H1 (cell line): Measurements from ENCODE around the gene CEP72.

Experiments
- ASH2L ChIP-seq: fragments of 200-600, 300-600 bp; sonication (generic); IDR thresholded peaks from one replicate; pipeline ENCODE4 v1.7.1; 2017; ENCODE audit warnings: low read length
- CHD2 ChIP-seq: IDR thresholded peaks from 2 replicates; pipeline ENCODE4 v1.6.1; 2012; ENCODE audit warnings: low read length, improper control_type of control experiment
- JUN ChIP-seq: IDR thresholded peaks from 2 replicates; pipeline ENCODE4 v1.6.1; 2011; ENCODE audit warnings: low read depth, mild to moderate bottlenecking, improper control_type of control experiment, low read length
- JUND ChIP-seq: IDR thresholded peaks from 2 replicates; pipeline ENCODE4 v1.6.1; 2011; ENCODE audit warnings: mild to moderate bottlenecking, improper control_type of control experiment, low read length
- KDM1A ChIP-seq: fragments of 200-600, 300-600 bp; sonication (generic); IDR thresholded peaks from 2 replicates; pipeline ENCODE4 v1.7.1; 2016; ENCODE audit warnings: mild to moderate bottlenecking, low read length, borderline replicate concordance
- POLR2AphosphoS5 ChIP-seq: IDR thresholded peaks from 2 replicates; pipeline ENCODE4 v1.6.1; 2011; ENCODE audit warnings: low read depth, low read length
- TEAD4 ChIP-seq: IDR thresholded peaks from 2 replicates; pipeline ENCODE4 v1.6.1; 2012; ENCODE audit warnings: low read depth, low read length, inconsistent platforms, mixed read lengths
- ZNF274 ChIP-seq: IDR thresholded peaks from 2 replicates; pipeline ENCODE4 v1.7.0; 2012; ENCODE audit warnings: low read length, borderline replicate concordance; ENCODE audit errors: extremely low read depth
- TF ChIP-seq, protein P1 (sequence below), 3 experiments: IDR thresholded peaks; 1 replicate in 2 of 3; 2 replicates in 1 of 3; pipeline versions ENCODE4 v1.5.1 to v1.6.1; 2011; ENCODE audit warnings: low read length in 3 of 3, mild to moderate bottlenecking in 3 of 3, inconsistent platforms in 2 of 3, low read depth in 1 of 3, moderate library complexity in 1 of 3; ENCODE audit not compliant: insufficient read depth in 1 of 3; ENCODE audit errors: control extremely low read depth in 1 of 3
- TF ChIP-seq, protein P2 (sequence below): IDR thresholded peaks from 2 replicates; pipeline ENCODE4 v1.6.1; 2011; ENCODE audit warnings: low read depth, mild to moderate bottlenecking, low read length; ENCODE audit not compliant: insufficient read depth

DNA sequence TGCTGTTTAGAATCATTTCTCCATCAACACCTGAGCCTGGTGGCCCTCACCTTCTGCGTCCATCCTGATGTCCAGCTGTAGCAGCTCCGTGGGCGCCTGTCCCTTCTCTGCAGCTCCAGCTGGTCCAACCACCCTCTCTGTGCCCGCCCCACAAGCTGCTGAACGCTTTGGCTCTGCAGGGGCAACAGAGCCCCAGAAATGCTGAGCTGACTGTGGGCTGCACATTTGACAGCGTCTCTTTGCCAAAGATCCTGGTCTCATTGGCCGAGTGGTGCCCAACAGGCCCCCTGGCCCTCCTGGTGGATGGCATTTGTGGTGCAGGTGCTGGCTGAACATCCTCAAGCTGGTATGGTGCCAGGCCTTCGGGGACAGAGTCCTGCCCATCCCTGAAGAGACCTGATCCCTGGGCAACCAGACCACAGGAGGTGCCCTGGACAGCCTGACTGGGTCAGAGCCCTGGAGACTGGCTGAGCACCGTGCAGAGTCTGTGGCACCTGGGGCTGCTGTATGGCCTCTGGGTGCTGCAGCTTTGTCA, 25.3 kb upstream of the CEP72 start:
- TF ChIP-seq, protein P1, sequence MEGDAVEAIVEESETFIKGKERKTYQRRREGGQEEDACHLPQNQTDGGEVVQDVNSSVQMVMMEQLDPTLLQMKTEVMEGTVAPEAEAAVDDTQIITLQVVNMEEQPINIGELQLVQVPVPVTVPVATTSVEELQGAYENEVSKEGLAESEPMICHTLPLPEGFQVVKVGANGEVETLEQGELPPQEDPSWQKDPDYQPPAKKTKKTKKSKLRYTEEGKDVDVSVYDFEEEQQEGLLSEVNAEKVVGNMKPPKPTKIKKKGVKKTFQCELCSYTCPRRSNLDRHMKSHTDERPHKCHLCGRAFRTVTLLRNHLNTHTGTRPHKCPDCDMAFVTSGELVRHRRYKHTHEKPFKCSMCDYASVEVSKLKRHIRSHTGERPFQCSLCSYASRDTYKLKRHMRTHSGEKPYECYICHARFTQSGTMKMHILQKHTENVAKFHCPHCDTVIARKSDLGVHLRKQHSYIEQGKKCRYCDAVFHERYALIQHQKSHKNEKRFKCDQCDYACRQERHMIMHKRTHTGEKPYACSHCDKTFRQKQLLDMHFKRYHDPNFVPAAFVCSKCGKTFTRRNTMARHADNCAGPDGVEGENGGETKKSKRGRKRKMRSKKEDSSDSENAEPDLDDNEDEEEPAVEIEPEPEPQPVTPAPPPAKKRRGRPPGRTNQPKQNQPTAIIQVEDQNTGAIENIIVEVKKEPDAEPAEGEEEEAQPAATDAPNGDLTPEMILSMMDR (IDR thresholded peaks at IDR 0.05; ENCODE audit: control extremely low read depth in 1 of 3, insufficient read depth in 1 of 3, low read depth in 1 of 3, low read length in 3 of 3) = peak in 2 of 3 experiments; percentile 35 to 47; a peak in 2 of 4 replicates
- TF ChIP-seq, protein P2, sequence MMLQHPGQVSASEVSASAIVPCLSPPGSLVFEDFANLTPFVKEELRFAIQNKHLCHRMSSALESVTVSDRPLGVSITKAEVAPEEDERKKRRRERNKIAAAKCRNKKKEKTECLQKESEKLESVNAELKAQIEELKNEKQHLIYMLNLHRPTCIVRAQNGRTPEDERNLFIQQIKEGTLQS = no peak
- TF ChIP-seq KDM1A (no peak), POLR2AphosphoS5 (no peak), JUND (no peak), CHD2 (no peak), TEAD4 (peak; percentile 79), ZNF274 (no peak), ASH2L (no peak), JUN (no peak)
